ENCODE results near the gene GJB2.

Gene GJB2

DNA sequence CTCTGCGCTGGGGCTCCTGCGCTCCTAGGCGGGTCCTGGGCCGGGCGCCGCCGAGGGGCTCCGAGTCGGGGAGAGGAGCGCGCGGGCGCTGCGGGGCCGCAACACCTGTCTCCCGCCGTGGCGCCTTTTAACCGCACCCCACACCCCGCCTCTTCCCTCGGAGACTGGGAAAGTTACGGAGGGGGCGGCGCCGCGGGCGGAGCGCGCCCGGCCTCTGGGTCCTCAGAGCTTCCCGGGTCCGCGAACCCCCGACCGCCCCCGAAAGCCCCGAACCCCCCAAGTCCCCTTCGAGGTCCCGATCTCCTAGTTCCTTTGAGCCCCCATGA lies at the start of gene GJB2:
GJB2 (minus strand) TSS at position 103 of the 326 bp plus-strand sequence. CDS start 3,357 bp downstream, outside the sequence.
- no peak for DNase-seq

DNA sequence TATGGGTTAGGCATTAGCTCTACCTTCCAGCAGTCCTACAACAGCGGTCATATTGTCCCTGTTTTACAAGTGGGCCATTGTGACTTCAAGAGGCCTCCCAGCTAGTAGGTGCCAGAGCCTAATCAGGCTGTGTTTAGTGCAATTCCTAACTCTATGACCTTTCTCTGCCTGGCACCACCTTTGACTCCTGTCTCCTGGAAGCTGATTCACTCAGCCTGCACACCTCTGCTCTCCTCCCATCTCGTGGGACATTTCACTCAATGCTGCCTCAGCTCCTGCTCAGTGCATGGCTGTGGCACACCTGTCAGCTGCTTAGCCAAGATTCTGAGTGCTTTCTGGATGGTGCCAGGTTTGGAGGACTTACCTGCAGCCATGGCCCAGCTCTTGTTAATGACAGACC lies 48.9 kb upstream of the GJB2 start:
- DNase-seq, result no peak

DNA sequence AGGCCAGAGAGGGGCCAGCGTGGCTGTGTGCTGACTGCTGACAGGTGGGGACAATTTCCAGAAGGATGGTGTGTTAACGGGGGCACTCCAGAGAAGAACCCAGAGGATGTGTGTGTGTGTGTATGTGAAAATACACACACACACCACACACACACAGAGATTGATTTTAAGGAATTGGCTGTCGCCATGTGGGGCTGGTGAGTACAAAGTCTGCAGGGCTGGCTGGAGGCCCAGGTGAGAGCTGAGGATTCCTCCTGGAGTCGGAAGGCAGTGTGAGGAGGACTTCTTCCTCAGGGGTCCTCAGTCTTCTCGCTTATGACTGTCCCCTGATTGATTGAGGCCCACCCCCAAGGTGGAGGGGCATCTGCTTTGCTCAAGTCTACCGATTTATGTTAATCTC lies 47.0 kb upstream of the GJB2 start:
- no peak for DNase-seq

DNA sequence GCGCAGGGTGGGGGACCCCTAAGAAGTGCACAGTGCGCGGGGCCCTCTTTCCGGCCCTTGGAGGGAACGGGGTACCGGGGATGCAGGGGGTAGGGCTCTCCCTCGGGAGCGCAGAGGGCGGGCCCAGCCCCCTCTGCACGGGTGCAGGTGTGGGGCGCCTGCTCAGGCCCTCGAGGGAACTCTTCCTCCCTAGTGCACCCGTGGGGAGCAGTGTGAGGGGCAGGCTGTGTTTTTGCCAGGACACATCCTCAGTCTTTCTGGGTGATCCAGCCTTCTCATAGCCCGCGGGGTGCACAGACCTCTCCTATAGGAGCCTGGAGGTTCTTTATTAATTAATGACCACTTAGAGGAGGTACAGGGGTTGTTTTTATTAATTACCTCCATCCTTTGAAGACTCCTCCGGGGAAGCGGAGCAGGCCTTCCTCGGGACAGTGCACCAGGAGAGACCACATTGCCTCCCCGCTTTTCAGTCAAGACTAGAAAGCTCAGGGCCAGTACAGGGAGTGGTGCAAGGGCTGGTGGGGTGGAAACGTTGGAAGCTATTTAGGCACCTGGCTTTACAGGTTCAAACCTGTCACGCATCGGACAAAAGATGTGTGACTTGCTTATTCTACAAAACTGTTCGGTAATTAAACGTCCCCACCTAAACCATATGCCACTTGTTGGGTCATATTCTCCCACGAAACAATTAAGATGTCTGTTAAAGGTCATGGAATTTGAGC lies 40.0 kb upstream of the GJB2 start:
- peak; percentile 9 for DNase-seq

DNA sequence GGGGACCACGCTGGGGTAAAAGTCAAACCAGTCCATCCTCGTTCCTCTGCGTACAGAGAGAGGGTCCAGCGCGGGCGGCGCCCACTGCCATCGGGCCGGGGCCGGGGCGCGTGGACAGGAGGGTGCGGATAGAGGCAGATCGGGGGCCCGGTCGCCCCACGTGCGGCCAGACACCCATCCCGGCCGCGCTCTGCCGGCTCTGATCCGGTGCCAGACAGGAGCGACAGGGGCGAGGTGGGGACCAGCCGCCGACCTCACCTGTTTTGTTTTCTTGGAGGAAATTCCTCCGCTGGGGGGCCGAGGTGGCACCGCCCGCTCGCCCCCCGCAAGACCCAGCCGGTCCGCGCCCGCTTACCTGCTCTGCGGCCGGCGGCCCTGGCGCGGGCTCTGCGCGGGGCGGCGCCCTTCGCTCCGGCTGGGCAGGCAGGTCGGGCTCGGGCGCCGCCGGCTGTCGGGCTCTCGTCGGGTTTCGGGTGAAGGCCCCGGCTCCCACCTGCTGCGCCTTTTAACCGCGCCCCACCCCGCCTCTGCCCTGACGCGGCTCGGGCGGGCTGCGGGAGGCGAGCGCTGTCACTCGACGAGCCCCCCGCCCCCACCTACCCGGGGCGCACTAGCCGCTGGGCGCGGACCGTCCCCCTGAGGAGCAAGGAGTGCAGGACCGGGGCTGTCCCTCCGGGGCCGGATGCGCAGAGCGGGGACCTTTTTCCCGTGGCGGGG lies 39.3 kb upstream of the GJB2 start, which contains the start of gene GJB6:
GJB6 (minus strand) TSS at position 481 of the 717 bp plus-strand sequence. CDS start 8,839 bp downstream, outside the sequence.
- DNase-seq, result peak; percentile 47

DNA sequence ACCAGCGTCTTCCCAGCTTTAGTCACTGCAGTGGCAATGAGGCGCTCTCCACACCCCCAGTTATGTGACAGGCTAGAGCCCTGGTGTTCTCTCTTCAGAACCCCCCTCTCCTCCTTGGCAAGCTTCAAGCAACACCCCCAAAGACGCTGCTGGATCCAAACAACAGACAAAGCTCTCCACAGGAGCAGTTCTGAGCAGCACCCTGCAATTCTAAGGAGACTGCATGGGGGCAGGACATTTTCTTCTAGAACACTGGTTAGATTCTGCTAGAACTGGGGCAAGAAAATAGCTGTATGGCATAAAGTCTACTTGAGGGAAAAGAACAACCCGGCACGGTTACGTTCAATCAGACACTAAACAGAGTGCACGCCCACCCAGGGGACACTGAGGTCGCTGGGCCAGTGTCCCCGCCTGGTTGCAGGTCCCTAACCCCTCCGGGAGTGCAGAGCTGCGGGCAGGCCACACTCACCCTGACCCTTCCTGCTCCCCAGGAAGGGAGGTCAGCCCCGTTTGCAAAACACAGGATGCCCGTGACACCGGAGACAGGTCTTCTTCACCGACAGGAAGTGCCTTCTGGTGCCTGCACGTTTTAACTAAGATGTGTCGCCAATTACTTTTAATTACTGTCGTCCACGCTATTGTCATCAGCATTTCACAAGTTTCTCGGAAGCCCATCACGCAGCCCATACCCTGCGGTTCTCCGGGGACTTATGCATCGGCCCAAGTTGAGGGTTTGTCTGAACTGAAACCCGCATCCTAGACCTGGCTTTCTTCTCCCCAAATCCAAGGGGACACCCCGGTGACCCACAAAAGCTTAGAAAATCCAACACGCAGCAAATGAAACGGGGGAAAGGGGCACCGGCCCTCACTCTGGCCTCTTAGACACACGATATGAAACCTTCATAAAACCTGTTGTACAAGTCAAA lies 38.4 kb upstream of the GJB2 start:
- DNase-seq, result peak; percentile 54

DNA sequence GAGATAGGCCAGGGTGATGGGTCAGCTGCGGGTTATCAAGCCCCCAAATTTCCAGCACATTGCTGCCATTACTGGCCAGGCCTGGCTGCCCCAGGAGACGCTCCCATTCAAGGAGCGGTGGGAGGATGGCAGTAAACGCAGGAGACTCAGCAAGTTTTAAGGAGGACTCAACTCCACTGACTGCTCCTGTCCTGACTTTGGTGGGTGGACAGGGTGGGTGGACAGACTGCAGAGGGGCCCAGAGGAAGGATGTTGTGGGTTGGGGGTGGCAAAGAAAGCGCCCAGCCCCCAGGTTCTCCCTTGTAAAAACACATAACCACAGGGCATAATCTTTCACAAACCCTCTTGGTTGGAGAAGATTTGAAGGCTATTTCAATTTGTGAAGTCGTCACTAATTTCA lies 35.0 kb upstream of the GJB2 start:
- DNase-seq, result no peak

DNA sequence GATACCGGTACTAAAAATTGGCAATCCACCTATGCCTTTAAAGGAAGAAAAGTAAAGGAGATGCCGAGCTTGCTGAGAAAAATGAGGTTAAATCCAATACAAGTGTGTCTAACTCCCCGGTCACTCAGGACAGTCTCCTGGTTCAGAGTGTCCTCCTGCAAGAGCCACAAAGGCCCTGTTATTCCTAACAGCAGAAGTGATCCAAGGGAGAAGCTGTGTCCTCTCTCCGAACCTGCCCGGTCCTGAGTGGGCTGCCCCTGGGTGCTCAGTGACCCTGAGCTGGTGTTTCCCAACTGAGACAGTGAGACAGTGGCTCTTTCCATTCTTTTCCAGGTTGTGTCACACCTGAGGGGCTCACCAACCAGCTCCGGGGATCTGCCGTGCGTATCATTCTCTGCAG lies 34.5 kb upstream of the GJB2 start:
- DNase-seq, result no peak

DNA sequence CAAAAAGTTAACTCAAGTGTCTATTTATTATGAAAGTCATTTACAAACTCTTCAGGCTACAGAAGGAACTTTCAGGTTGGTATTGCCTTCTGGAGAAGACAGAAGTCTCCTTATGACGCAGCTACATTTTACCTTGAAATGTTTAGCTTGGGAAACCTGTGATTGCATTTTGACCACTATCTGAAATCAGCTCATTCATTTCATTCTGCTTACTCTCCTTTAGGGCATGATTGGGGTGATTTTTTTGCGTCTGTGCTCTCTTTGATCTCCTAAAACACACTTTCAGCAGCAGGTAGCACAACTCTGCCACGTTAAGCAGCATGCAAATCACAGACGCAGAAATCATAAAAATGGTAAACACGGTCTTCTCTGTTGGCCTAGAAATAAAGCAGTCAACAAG lies 29.8 kb upstream of the GJB2 start:
- DNase-seq, result no peak

DNA sequence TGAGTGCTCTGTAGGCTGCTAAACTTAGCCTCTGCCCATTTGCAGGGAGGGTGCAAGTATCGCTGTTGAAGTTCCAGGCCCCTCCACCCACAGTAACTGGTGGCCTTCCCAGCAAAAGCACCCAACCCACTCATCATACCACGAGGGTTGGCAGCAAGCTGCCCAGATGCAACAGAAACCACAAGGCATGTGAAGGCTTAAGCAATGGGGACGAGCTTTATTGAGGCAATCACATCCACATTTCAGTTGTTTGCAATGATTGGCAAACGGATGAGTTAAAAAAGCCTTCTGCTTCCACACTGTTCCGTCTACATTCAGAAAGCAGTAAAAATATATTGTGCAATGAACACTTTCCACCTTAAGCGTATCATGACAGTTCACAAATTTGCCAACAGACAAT lies 29.0 kb upstream of the GJB2 start:
- DNase-seq, result no peak

DNA sequence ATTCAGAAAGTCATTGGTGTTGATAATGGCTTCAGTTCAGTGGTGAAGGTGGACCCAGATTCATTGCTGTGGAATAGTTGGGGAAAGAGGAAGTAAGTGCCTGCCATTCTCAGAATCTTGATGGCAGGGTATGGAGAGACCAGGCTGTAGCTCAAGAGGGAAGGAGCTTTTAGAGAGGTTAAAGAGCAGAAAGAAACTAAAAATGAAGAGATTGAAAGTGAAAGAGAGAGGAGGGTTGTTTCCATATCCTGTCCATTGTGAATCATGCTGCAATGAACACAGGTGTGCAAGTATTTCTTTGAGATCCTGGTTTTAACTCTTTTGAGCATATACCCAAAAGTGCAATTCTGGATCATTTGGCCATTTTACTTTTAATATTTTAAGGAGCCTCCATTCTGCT lies 26.8 kb upstream of the GJB2 start:
- no peak for DNase-seq

DNA sequence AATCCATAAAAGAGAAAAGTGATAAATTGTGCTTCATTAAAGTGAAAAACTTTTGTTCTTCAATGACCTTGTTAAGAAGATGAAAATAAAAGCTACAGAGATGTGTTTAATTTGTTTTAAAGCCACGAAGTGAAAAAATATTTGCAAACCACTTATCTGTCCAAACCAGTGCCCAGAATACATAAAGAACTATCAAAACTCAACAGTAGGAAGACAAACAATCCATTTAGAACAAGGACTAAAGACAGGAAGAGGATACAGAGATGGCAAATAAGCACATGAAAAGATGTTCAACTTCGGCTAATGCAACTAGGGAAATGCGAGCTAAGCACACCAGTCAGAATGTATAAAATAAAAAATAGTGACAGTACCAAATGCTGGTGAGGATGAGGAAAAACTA lies 24.4 kb upstream of the GJB2 start:
- no peak for DNase-seq

DNA sequence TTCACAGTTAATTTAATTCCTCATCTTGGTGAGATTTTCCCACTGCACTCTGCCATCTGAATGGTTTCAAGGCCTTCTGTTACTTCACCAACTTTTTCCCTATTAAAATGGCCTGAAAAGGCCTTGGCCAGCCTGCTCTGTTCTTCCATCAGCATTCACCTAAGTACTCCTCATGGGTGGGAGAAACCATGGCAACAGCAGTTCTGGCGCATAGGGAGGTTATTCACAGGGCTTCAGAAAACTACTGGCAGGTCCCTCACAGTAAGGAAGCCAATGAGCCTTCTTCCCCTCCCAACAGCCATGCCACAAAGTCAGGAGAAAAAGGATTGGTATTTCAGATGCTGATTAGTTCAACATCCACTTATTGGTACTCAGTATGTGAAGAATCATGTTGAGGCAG lies 17.2 kb upstream of the GJB2 start:
- DNase-seq, result no peak

DNA sequence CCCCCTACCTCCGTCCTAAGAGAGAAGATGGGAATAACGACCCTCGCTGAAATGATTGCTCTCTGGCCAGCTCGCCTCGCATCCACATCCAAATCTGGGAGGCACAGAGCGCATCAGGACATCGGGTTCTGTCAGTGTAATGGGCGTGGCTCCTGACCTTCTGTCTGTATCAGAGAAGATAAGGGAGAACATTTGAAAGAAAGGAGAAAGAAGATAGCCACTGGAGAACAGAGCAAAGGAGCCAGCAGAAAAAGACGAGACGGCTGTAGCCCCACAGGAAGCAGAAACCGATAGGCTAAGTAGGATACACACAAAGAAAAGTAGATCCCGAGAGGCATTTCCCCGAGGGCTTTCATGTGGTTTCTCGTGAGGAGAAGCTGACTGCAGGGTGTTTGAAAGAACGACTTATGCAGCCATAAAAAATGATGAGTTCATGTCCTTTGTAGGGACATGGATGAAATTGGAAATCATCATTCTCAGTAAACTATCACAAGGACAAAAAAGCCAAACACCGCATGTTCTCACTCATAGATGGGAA lies 14.0 kb upstream of the GJB2 start:
- DNase-seq, result no peak

DNA sequence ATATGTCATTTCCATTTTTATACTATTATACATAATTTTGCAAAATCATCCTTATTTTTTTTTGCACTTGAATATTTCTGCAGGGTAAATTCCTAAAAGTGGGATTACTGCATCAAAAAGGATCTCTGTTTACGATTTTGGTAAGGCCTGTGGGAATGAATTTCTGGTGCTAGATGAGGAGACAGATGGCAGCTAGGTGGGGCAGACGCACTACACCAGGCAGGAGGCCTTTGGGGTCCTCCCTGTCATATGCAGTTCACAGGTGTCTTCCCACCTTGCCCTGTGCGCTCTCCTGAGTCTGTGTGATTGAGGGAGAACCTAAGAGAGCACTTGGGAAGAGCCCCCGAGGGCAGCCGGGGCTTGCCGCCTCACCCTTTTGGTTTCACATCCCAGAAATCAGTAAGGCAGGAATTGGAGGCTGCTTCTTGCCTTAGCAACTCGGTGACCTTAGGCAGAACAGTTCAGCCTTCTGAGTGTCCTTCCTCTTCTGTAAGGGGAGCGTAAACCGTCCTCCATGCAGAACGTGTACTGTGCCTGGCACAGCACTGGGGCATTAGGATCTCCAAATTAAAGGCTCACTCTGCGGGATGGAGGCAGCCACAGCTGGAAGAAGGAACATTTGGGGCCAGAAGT lies 13.4 kb upstream of the GJB2 start:
- no peak for DNase-seq

DNA sequence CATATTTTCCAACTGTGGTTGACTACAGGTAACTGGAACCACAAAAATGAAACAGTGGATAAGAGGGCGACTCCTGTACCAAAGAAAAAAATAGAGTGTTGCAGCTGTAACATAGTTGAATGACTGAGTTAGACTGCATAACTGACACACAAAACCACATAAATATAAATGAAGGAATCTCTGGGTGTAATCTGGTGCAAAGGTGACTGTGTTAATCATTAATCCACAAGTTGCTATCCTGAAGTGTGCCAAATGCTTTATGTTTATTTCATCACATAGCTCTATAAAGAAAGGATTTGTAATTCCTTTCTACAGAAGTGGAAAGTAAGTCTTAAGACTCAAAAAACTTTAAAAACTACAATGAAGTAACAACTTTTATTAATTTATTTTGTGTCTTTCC lies 6.0 kb upstream of the GJB2 start:
- DNase-seq, result no peak

DNA sequence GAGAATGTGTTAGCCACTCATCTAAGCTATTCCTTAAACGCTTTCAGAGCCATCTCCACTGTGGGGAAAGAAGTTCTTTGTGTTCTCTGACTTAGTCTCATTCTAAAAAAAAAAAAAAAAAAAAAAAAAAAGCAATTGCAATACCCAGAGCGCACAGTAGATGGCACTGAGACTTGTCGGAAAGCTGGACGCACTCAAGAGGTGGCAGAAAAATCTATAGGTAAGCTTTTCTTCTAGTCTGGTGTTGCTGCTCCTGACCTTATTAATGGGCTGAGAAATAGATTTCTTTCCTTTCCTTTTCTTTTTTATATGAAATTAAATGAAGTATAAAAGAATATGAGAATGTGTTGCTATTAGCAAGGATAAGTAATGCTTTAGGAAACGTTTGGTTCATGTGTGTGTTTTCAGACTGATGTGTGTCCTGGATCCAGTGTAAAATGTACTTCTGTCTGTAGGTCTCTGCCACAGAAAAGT lies 4.7 kb upstream of the GJB2 start:
- DNase-seq, result peak; percentile 90

DNA sequence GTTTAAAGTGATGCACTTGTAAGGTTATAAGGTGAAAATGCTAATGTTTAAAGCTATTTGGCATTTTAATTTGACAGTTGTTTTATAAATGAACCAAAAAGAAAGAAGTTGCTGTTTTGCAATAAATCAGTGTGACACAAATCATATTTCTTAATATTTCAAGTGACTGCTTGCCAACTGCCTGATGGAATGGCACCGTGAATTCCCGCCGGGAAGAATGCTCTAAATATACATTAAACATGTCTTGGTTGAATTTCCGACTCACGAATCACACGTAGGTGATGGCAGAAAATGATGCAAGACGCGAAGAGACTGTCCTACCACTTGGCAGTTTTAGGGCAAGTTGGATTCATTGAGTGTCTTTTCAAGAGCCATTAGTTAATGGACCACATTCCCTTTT lies 3.1 kb upstream of the GJB2 start:
- no peak for DNase-seq

DNA sequence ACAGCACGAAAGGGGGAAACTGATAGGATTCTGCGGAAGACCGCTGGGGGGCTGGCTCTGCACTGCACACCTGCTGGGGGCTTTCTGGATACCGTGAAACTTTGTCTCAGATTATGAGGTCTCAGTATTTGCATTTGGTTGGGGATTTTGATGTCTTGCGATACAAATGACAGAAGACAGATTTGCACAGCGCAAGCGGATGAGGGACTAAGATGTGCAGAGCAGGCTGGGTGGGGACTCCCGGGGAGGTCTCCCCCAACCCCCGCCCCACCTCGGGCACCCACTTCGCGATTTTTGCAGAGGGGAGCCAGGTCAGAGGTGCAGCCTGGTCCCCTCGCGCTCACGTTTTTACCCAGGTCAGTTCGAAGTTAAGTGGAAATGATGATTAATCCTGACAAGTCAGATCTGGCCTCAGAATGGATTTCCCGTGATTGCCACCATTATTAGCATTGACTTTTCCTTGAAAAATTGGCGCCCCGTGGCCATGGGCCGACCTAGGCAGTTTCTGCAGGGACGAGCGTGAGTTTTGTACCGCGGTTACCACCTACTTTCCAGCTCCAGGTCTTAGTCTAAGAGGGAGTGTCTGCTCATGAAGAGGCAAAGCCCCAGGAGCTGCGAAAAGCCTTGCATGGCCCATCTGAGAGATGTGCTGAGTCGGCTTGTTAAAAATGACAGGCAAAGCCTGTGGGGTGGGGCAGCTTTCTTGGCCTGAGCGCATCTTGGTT lies 1.3 kb upstream of the GJB2 start:
- peak; percentile 66 for DNase-seq

DNA sequence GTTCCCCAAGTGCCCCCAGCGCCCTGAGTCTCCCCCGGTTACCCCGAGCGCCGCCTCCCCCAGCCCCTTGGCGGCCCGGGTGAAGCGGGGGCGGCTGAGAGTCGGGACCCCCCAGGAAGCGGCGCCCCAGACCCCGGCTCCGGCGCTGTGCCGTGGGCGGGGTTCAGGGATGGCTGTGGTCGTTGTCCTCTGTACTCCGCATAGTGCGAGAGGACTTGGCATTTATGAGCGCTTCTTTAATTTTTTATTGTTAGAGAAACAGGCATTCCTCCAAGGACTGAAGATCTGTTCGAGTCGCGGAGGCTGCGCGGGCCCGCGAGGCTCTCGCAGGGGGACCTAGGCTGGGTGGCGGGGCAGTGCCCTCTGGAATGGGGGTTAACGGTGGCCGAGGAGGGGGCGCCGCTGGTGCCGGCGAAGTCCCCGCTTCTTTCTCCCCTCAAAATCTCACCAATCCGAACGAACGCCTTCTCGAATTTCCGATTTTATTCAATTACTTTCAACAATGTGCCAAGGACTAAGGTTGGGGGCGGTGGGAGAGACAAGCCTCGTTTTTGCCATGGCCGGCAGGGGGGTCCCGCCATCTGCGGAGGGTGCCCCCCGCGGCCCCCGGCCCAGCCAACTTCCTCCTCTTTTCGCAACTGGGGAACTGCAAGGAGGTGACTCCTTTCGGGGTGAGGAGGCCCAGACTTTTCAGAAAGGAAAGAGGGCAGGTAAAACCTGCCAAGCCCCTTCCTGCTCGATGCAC lies 596 bp upstream of the GJB2 start:
- DNase-seq, result peak; percentile 62

DNA sequence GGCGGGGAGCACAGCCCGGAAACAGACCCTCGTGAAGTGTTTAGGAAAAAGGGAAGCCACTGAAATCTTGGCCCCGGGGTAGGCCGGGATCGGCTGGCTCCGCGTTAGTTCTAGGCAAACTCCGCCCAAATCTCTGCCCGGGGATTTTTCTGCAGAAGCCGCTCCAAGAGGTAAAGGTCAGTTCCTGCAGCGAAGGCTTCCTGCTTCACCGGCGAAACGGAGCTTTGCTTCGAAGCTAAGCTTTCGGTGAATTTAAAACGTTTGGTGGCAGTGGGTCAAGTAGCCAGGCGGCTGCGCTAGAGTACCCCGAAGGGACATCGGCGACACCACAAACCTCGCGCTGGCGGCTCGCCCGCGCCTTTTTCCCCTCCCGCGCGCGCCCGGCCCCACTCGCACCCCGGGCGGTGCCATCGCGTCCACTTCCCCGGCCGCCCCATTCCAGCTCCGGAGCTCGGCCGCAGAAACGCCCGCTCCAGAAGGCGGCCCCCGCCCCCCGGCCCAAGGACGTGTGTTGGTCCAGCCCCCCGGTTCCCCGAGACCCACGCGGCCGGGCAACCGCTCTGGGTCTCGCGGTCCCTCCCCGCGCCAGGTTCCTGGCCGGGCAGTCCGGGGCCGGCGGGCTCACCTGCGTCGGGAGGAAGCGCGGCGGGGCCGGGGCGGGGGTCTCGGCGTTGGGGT lies 441 bp downstream of the GJB2 start:
- DNase-seq, result peak; percentile 61
